ENCODE data around the gene GPR143.

Gene GPR143

DNA sequence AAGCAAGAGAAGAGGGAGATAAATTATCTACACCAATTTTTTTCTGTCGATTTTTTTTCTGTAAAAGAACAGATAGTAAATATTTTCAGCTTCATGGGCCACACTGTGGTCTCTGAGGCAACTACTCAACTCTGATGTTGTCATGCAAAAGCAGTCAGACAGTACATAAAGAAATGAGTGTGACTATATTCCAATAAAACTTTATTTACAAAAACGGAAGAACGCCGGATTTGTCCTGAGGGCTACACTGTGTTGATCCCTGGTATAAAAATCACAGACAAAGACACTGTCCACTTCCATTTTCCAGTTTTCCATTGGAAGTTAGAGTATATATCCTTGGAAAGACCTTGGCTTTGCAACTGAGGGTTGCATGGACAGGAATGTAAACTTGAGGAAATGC, 18.0 kb downstream of the GPR143 start:
- TF ChIP-seq, protein P1, sequence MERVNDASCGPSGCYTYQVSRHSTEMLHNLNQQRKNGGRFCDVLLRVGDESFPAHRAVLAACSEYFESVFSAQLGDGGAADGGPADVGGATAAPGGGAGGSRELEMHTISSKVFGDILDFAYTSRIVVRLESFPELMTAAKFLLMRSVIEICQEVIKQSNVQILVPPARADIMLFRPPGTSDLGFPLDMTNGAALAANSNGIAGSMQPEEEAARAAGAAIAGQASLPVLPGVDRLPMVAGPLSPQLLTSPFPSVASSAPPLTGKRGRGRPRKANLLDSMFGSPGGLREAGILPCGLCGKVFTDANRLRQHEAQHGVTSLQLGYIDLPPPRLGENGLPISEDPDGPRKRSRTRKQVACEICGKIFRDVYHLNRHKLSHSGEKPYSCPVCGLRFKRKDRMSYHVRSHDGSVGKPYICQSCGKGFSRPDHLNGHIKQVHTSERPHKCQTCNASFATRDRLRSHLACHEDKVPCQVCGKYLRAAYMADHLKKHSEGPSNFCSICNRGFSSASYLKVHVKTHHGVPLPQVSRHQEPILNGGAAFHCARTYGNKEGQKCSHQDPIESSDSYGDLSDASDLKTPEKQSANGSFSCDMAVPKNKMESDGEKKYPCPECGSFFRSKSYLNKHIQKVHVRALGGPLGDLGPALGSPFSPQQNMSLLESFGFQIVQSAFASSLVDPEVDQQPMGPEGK (CRISPR knock-in tag; IDR thresholded peaks at IDR 0.05; ENCODE audit: borderline replicate concordance): no peak
- TF ChIP-seq, protein P2, sequence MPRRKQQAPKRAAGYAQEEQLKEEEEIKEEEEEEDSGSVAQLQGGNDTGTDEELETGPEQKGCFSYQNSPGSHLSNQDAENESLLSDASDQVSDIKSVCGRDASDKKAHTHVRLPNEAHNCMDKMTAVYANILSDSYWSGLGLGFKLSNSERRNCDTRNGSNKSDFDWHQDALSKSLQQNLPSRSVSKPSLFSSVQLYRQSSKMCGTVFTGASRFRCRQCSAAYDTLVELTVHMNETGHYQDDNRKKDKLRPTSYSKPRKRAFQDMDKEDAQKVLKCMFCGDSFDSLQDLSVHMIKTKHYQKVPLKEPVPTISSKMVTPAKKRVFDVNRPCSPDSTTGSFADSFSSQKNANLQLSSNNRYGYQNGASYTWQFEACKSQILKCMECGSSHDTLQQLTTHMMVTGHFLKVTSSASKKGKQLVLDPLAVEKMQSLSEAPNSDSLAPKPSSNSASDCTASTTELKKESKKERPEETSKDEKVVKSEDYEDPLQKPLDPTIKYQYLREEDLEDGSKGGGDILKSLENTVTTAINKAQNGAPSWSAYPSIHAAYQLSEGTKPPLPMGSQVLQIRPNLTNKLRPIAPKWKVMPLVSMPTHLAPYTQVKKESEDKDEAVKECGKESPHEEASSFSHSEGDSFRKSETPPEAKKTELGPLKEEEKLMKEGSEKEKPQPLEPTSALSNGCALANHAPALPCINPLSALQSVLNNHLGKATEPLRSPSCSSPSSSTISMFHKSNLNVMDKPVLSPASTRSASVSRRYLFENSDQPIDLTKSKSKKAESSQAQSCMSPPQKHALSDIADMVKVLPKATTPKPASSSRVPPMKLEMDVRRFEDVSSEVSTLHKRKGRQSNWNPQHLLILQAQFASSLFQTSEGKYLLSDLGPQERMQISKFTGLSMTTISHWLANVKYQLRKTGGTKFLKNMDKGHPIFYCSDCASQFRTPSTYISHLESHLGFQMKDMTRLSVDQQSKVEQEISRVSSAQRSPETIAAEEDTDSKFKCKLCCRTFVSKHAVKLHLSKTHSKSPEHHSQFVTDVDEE (CRISPR knock-in tag; IDR thresholded peaks at IDR 0.05): no peak
- TF ChIP-seq PPARA (CRISPR knock-in tag; IDR thresholded peaks at IDR 0.05; ENCODE audit: borderline replicate concordance) (no peak), OSR1 (CRISPR knock-in tag; IDR thresholded peaks at IDR 0.05) (no peak), ARNTL (CRISPR knock-in tag; IDR thresholded peaks at IDR 0.05; ENCODE audit: borderline replicate concordance, low read depth) (no peak), ISL1 (CRISPR knock-in tag; IDR thresholded peaks at IDR 0.05) (no peak), TCF4 (CRISPR knock-in tag; IDR thresholded peaks at IDR 0.05; ENCODE audit: borderline replicate concordance) (no peak), SNAI2 (CRISPR knock-in tag; IDR thresholded peaks at IDR 0.05) (no peak), ZNF70 (CRISPR knock-in tag; IDR thresholded peaks at IDR 0.05) (no peak), ZNF8 (CRISPR knock-in tag; IDR thresholded peaks at IDR 0.05) (no peak), ZNF565 (CRISPR knock-in tag; conservative IDR thresholded peaks at IDR 0.05; ENCODE audit: low read depth) (no peak), ZFP30 (CRISPR knock-in tag; IDR thresholded peaks at IDR 0.05) (no peak), GLIS3 (CRISPR knock-in tag; IDR thresholded peaks at IDR 0.05) (no peak), RARB (CRISPR knock-in tag; IDR thresholded peaks at IDR 0.05) (no peak), ZC3H10 (CRISPR knock-in tag; IDR thresholded peaks at IDR 0.05) (no peak)
- TF ChIP-seq, protein P3, sequence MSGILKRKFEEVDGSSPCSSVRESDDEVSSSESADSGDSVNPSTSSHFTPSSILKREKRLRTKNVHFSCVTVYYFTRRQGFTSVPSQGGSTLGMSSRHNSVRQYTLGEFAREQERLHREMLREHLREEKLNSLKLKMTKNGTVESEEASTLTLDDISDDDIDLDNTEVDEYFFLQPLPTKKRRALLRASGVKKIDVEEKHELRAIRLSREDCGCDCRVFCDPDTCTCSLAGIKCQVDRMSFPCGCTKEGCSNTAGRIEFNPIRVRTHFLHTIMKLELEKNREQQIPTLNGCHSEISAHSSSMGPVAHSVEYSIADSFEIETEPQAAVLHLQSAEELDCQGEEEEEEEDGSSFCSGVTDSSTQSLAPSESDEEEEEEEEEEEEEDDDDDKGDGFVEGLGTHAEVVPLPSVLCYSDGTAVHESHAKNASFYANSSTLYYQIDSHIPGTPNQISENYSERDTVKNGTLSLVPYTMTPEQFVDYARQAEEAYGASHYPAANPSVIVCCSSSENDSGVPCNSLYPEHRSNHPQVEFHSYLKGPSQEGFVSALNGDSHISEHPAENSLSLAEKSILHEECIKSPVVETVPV (CRISPR knock-in tag; IDR thresholded peaks at IDR 0.05): no peak
- ATAC-seq: no peak

DNA sequence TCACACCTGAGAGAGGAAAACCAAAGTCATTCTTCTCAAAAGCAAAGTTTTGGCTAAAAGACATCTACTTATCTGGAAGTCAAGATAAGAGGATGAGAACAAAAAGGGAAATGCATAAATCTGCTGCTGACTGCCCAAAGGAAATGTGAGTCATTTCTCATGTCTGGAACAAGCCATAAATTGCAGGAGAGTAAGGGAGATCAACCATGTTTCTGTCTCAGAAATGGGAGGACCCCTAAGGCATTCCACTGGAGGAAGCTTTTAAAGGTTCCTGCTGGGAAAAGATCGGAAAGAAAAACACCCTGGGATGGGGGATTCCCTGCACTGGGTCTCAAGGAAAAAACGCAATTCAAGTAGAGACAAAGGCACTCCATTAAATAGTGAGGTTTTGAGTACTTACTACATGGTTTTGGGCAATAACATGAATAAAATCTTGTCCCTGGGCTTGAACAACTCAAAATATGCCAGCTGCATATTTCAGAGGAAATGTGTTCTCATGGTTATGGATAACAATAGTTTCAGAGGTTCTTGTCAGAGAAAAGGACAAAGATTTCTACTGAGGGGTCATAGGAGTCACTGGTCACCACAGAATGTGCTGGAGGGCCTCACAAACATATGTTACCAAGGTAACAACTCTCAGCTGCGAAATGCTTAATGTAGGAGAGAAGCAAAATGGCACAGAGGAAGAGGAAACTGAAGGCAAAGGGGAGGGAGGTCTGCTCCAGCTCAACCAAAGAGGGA, 19.3 kb downstream of the GPR143 start:
- TF ChIP-seq SNAI2 (CRISPR knock-in tag; IDR thresholded peaks at IDR 0.05): no peak
- no peak for ATAC-seq

DNA sequence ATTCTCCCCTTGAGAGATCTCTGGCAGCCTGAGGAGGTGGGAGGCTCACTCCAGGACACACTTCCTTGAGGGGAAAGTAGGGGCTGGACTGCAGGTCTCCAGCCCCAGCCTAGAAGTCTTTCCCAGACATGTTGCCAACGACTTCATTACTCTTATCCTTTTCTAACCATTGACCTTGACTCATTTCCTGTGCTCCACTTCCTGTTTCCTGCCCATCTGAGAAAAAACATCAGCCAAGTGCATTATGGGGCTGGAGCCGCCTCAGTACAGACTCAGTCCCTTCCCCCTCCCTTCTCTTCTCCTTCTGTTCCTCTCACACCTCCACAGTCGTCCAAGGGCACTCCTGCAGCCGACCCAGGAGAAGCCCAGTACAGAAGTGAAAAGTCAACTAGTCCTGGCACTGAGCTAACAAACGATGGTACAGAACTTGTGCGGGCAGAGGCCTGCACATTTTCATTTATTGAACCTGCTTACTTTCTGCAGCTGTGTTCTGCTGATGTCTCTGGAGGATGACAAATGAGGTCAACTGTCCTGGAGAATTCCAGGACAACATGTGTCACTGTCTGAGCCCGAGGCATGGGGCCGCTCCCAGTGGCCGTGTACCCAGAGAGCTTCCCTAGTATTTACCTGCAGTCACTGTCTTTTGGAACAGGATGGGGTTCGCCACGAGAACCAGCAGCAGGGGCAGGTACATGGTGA, 20.1 kb downstream of the GPR143 start:
- no peak for TF ChIP-seq GLIS3 (CRISPR knock-in tag; IDR thresholded peaks at IDR 0.05)
- no peak for TF ChIP-seq TCF4 (CRISPR knock-in tag; IDR thresholded peaks at IDR 0.05; ENCODE audit: borderline replicate concordance)
- no peak for TF ChIP-seq ZFP3 (CRISPR knock-in tag; IDR thresholded peaks at IDR 0.05)
- TF ChIP-seq, protein P4, sequence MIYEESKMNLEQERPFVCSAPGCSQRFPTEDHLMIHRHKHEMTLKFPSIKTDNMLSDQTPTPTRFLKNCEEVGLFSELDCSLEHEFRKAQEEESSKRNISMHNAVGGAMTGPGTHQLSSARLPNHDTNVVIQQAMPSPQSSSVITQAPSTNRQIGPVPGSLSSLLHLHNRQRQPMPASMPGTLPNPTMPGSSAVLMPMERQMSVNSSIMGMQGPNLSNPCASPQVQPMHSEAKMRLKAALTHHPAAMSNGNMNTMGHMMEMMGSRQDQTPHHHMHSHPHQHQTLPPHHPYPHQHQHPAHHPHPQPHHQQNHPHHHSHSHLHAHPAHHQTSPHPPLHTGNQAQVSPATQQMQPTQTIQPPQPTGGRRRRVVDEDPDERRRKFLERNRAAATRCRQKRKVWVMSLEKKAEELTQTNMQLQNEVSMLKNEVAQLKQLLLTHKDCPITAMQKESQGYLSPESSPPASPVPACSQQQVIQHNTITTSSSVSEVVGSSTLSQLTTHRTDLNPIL (CRISPR knock-in tag; IDR thresholded peaks at IDR 0.05; ENCODE audit: low read depth): no peak
- no peak for TF ChIP-seq ZNF565 (CRISPR knock-in tag; conservative IDR thresholded peaks at IDR 0.05; ENCODE audit: low read depth)
- no peak for TF ChIP-seq ZC3H10 (CRISPR knock-in tag; IDR thresholded peaks at IDR 0.05)
- TF ChIP-seq, protein P1 (CRISPR knock-in tag; IDR thresholded peaks at IDR 0.05; ENCODE audit: borderline replicate concordance): no peak
- no peak for TF ChIP-seq ESRRG (CRISPR knock-in tag; IDR thresholded peaks at IDR 0.05)
- TF ChIP-seq ZNF8 (CRISPR knock-in tag; IDR thresholded peaks at IDR 0.05): no peak
- TF ChIP-seq, protein P5, sequence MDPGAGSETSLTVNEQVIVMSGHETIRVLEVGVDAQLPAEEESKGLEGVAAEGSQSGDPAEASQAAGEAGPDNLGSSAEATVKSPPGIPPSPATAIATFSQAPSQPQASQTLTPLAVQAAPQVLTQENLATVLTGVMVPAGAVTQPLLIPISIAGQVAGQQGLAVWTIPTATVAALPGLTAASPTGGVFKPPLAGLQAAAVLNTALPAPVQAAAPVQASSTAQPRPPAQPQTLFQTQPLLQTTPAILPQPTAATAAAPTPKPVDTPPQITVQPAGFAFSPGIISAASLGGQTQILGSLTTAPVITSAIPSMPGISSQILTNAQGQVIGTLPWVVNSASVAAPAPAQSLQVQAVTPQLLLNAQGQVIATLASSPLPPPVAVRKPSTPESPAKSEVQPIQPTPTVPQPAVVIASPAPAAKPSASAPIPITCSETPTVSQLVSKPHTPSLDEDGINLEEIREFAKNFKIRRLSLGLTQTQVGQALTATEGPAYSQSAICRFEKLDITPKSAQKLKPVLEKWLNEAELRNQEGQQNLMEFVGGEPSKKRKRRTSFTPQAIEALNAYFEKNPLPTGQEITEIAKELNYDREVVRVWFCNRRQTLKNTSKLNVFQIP (CRISPR knock-in tag; IDR thresholded peaks at IDR 0.05; ENCODE audit: borderline replicate concordance, low read depth): no peak
- TF ChIP-seq ZNF70 (CRISPR knock-in tag; IDR thresholded peaks at IDR 0.05): no peak
- no peak for TF ChIP-seq TOX (CRISPR knock-in tag; IDR thresholded peaks at IDR 0.05; ENCODE audit: borderline replicate concordance)
- TF ChIP-seq, protein P2 (CRISPR knock-in tag; IDR thresholded peaks at IDR 0.05): no peak
- ATAC-seq: no peak
